Measurements from ENCODE around the gene TBC1D22A. TPM values are rescaled to one million over a fixed set of nuclear protein-coding genes. Genes with fewer than 3 reads are reported as not detected.

Gene TBC1D22A
- total and polyA plus RNA-seq, 2 experiments from 2014 or later = 9.6 to 13.3 TPM

DNA sequence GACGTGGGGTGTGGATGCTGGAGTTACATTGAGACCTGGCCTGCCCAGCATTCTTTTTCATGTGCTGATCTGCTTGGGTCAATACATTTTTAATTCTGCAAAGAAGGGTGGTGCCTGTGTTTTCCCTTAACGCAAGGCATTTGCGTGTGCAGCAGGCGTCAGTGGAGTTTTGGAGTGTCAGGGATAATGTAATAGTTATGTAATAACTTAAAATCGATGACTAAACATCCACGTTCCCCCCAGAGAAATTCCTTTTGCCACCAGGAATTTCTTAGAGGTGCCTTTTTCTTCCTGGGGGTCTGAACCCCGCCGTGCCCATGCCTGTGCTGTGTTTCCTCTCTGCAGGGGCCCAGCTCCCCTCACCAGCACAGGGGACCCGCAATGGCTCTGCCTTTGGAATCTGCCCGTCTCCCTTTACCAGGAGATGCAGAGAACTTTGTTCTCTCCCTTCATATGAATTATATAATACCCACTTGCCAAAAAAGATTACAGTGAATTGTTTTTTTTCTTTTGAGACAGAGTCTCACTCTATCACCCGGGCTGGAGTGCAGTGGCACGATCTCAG, 62.6 kb downstream of the TBC1D22A start:
- Histone ChIP-seq H3K27me3 (ENCODE audit: insufficient read depth) (no peaks in the 10 kb centered on the region), H3K36me3 (ENCODE audit: insufficient read depth) (no peaks in the 10 kb centered on the region), H3K79me2 (replicated peaks; ENCODE audit: insufficient read depth) (peaks cover 22% of the 10 kb centered on the region), H3F3A (replicated peaks; ENCODE audit: low read depth) (no peaks in the 10 kb centered on the region), H3K9me2 (ENCODE audit: insufficient read depth) (no peaks in the 10 kb centered on the region), H3K4me3 (no peak overlapping the region), H2AFZ (no peak overlapping the region), H4K20me1 (replicated peaks; ENCODE audit: insufficient read depth) (peaks cover 23% of the 10 kb centered on the region), H3K27ac (ENCODE audit: low read depth) (no peak overlapping the region), H3K4me2 (no peak overlapping the region), H3K4me1 (ENCODE audit: insufficient read depth) (0 out of 2 replicates have a peak, but pooled peaks cover 5% of the 10 kb centered on the region)
- peaks cover 17% of the 10 kb centered on the region for H3K36me3 Mint-ChIP-seq (ENCODE audit: low read depth)
- DNase-seq (ENCODE audit: low spot score) (no peak), ATAC-seq (no peak)
- no peak overlapping the region for H3K4me3 Mint-ChIP-seq
- no peak overlapping the region for H3K27ac Mint-ChIP-seq
- H3K27me3 Mint-ChIP-seq (ENCODE audit: insufficient read depth, low read depth, poor library complexity) = peaks cover 2% of the 10 kb centered on the region
- H3K9me3 Mint-ChIP-seq = no peaks in the 10 kb centered on the region
- TF ChIP-seq NANOG (IDR thresholded peaks at IDR 0.05; ENCODE audit: borderline replicate concordance) (no peak), EZH2phosphoT487 (IDR thresholded peaks at IDR 0.05; ENCODE audit: unreplicated experiment) (no peak), CTCF (conservative IDR thresholded peaks at IDR 0.05; ENCODE audit: low read depth in 2 of 2) (no peak), EZH2 (IDR thresholded peaks at IDR 0.05; ENCODE audit: low read depth, unreplicated experiment) (no peak), ETS1 (IDR thresholded peaks at IDR 0.05) (no peak), POLR2AphosphoS5 (IDR thresholded peaks at IDR 0.05; ENCODE audit: low read depth) (no peak), ZNF331 (CRISPR knock-in tag; IDR thresholded peaks at IDR 0.05; ENCODE audit: low read depth) (no peak), ZNF114 (CRISPR knock-in tag; IDR thresholded peaks at IDR 0.05) (no peak), JUNB (IDR thresholded peaks at IDR 0.05; ENCODE audit: unreplicated experiment) (no peak), STAT1 (IDR thresholded peaks at IDR 0.05; ENCODE audit: unreplicated experiment) (no peak), CREB1 (CRISPR knock-in tag; IDR thresholded peaks at IDR 0.05; ENCODE audit: low read depth) (no peak)
- TF ChIP-seq, protein P1, sequence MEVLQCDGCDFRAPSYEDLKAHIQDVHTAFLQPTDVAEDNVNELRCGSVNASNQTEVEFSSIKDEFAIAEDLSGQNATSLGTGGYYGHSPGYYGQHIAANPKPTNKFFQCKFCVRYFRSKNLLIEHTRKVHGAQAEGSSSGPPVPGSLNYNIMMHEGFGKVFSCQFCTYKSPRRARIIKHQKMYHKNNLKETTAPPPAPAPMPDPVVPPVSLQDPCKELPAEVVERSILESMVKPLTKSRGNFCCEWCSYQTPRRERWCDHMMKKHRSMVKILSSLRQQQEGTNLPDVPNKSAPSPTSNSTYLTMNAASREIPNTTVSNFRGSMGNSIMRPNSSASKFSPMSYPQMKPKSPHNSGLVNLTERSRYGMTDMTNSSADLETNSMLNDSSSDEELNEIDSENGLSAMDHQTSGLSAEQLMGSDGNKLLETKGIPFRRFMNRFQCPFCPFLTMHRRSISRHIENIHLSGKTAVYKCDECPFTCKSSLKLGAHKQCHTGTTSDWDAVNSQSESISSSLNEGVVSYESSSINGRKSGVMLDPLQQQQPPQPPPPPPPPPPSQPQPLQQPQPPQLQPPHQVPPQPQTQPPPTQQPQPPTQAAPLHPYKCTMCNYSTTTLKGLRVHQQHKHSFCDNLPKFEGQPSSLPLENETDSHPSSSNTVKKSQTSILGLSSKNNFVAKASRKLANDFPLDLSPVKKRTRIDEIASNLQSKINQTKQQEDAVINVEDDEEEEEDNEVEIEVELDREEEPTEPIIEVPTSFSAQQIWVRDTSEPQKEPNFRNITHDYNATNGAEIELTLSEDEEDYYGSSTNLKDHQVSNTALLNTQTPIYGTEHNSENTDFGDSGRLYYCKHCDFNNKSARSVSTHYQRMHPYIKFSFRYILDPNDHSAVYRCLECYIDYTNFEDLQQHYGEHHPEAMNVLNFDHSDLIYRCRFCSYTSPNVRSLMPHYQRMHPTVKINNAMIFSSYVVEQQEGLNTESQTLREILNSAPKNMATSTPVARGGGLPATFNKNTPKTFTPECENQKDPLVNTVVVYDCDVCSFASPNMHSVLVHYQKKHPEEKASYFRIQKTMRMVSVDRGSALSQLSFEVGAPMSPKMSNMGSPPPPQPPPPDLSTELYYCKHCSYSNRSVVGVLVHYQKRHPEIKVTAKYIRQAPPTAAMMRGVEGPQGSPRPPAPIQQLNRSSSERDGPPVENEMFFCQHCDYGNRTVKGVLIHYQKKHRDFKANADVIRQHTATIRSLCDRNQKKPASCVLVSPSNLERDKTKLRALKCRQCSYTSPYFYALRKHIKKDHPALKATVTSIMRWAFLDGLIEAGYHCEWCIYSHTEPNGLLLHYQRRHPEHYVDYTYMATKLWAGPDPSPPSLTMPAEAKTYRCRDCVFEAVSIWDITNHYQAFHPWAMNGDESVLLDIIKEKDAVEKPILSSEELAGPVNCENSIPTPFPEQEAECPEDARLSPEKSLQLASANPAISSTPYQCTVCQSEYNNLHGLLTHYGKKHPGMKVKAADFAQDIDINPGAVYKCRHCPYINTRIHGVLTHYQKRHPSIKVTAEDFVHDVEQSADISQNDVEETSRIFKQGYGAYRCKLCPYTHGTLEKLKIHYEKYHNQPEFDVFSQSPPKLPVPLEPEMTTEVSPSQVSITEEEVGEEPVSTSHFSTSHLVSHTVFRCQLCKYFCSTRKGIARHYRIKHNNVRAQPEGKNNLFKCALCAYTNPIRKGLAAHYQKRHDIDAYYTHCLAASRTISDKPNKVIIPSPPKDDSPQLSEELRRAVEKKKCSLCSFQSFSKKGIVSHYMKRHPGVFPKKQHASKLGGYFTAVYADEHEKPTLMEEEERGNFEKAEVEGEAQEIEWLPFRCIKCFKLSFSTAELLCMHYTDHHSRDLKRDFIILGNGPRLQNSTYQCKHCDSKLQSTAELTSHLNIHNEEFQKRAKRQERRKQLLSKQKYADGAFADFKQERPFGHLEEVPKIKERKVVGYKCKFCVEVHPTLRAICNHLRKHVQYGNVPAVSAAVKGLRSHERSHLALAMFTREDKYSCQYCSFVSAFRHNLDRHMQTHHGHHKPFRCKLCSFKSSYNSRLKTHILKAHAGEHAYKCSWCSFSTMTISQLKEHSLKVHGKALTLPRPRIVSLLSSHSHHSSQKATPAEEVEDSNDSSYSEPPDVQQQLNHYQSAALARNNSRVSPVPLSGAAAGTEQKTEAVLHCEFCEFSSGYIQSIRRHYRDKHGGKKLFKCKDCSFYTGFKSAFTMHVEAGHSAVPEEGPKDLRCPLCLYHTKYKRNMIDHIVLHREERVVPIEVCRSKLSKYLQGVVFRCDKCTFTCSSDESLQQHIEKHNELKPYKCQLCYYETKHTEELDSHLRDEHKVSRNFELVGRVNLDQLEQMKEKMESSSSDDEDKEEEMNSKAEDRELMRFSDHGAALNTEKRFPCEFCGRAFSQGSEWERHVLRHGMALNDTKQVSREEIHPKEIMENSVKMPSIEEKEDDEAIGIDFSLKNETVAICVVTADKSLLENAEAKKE (CRISPR knock-in tag; IDR thresholded peaks at IDR 0.05) = no peak
- TF ChIP-seq, protein P2, sequence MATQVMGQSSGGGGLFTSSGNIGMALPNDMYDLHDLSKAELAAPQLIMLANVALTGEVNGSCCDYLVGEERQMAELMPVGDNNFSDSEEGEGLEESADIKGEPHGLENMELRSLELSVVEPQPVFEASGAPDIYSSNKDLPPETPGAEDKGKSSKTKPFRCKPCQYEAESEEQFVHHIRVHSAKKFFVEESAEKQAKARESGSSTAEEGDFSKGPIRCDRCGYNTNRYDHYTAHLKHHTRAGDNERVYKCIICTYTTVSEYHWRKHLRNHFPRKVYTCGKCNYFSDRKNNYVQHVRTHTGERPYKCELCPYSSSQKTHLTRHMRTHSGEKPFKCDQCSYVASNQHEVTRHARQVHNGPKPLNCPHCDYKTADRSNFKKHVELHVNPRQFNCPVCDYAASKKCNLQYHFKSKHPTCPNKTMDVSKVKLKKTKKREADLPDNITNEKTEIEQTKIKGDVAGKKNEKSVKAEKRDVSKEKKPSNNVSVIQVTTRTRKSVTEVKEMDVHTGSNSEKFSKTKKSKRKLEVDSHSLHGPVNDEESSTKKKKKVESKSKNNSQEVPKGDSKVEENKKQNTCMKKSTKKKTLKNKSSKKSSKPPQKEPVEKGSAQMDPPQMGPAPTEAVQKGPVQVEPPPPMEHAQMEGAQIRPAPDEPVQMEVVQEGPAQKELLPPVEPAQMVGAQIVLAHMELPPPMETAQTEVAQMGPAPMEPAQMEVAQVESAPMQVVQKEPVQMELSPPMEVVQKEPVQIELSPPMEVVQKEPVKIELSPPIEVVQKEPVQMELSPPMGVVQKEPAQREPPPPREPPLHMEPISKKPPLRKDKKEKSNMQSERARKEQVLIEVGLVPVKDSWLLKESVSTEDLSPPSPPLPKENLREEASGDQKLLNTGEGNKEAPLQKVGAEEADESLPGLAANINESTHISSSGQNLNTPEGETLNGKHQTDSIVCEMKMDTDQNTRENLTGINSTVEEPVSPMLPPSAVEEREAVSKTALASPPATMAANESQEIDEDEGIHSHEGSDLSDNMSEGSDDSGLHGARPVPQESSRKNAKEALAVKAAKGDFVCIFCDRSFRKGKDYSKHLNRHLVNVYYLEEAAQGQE (IDR thresholded peaks at IDR 0.05; ENCODE audit: unreplicated experiment) = no peak
- peaks cover 26% of the 10 kb centered on the region for H3K4me1 Mint-ChIP-seq
